GM20000 (cell line): ENCODE measurements around the gene GIMAP7.
"Not testable (repeated sequence)": the region's sequence is repeated elsewhere in the genome, so short reads cannot be mapped to it uniquely, and the experiment has no call there.

ENCODE experiments used
- DNase-seq: peaks from one replicate; pipeline ENCODE4 v3.0.0; 2012; ENCODE audit warnings: low spot score
- TF ChIP-seq, protein P1 (sequence below): IDR thresholded peaks from 2 replicates; pipeline ENCODE4 v1.5.1; 2012; ENCODE audit warnings: mild to moderate bottlenecking, control low read depth; ENCODE audit errors: extremely low read depth, missing control alignments

The GIMAP7 gene

DNA sequence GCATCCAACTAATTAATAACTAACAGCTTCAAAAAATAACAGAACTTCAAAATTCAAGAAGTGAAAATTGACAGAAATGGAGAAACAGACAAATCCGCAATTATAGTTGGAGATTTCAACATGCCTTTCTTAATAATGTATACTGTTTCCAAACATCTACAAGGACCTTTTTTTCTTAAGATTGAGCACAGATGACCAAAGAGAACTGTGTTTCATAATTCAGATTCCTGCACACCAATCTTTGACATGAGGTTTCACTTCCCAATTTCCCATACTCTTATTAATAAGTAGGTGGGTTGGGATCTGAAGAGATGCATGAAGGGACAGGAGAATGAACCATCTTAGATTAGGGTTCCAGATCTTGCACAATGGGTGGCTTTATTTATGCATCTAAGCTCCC, 24.9 kb upstream of the GIMAP7 start:
- DNase-seq = no peak
- TF ChIP-seq, protein P1, sequence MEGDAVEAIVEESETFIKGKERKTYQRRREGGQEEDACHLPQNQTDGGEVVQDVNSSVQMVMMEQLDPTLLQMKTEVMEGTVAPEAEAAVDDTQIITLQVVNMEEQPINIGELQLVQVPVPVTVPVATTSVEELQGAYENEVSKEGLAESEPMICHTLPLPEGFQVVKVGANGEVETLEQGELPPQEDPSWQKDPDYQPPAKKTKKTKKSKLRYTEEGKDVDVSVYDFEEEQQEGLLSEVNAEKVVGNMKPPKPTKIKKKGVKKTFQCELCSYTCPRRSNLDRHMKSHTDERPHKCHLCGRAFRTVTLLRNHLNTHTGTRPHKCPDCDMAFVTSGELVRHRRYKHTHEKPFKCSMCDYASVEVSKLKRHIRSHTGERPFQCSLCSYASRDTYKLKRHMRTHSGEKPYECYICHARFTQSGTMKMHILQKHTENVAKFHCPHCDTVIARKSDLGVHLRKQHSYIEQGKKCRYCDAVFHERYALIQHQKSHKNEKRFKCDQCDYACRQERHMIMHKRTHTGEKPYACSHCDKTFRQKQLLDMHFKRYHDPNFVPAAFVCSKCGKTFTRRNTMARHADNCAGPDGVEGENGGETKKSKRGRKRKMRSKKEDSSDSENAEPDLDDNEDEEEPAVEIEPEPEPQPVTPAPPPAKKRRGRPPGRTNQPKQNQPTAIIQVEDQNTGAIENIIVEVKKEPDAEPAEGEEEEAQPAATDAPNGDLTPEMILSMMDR = no peak

DNA sequence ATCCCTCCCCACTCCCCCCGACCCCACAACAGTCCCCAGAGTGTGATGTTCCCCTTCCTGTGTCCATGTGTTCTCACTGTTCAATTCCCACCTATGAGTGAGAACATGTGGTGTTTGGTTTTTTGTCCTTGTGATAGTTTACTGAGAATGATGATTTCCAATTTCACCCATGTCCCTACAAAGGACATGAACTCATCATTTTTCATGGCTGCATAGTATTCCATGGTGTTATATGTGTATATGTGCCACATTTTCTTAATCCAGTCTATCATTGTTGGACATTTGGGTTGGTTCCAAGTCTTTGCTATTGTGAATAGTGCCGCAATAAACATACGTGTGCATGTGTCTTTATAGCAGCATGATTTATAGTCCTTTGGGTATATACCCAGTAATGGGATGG, 21.2 kb upstream of the GIMAP7 start:
- DNase-seq = not testable (repeated sequence)

DNA sequence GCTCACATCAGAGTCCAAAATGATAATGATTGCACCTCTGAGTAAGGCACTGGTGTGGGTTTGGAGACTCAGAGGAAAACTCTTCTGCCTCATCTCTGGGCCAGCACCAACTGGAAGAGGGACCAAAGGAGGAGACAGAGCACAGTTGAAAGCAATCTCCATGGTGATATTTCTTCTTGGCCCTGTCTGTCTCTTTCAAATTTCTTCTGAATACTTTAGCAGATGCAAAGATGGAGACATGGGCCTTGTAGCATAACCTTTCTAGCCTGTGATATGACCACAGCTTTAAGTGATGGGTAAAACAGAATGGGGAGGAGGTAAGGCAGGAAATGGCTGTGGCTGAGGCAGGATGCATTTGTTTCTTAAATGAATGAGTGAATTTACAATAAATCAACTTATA, 12.2 kb upstream of the GIMAP7 start:
- TF ChIP-seq, protein P1 = no peak
- DNase-seq = no peak

DNA sequence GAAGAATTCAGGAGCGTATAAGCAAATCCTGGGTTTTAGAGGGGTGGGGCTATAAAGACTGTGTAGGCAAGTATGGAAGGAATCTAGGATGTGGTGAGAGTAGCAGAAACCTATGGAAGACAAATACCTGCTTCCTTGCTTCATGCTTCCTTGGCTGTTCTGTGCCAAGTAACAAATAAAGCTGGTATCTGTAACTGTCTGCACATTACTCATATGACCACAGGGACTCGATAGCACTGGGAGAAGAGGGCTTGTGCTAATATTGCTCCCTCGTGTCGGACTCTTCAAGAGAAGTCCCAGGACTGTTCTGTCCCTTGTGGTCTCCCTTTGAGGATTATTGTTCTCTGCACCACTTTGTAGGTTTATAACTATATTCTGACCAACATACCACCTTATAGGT, 11.5 kb upstream of the GIMAP7 start:
- TF ChIP-seq, protein P1 = no peak

DNA sequence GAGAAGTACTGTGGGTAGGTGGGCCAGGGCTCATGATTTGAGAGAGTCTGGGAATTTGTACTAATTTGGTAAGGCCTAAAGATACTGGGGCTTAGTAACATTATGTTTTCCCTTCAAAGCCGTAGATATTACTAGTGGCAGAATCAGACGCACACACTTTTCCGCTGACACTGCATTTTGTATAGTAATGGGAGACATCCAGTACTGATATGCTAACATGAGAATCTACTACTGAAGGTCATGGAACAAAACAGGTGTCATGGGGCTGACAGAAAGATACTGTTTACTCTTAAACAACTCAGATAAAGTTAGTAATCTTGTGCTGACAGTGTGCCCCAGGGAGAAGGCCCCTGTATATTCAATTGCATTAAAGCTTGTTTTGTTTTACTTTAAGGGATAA, 11.1 kb upstream of the GIMAP7 start:
- no peak for DNase-seq
- TF ChIP-seq, protein P1 = no peak

More for the DNA sequence above, 11.5 kb upstream of the GIMAP7 start:
- no peak for DNase-seq

DNA sequence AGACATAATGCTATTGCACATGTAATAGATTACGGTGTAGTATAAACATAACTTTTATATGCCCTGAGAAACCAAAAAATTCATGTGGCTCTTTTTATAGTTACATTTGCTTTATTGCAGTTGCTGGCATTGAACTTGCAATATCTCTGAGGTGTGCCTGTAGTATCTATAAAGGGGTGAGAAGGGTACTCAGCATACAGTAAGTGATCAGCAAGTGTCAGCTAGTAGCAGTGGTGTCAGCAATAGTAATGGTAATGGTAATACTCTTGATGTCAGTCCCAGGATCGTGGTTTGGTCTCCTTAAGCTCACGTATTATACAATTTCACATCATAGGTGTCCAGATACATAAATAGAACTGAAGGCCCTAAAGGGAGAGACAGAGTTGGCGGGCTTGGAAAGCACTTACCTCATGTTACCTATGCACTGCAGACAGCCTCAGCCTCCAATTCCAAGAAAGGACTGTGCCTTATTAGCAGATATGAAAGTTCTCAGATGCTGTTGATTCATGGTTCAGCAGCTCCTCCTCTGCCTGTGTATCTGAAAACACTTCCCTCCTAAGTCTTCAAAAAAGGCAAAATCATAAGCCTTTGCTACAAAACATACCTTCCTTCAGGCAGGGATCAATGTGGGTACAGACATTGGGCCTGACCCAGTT, 6.6 kb upstream of the GIMAP7 start:
- DNase-seq = no peak
- TF ChIP-seq, protein P1 = no peak

DNA sequence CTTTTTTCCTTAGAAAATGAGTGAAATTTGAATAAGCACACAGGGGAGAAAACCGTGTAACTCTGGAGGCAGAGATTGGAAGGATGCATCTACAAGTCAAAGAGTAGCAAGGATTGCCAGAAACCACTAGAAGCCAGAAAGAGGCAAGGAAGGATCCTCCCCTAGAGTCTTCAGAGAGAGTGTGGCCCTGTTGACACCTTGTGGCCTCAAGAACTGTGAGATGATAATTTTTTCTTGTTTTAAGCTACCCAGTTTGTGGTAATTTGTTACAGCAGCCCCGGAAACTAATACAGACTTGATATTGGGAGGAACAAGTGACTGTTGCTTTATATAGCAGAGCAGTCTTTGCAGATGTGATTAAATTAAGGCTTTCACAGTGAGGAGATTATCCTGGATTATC, 3.6 kb upstream of the GIMAP7 start:
- TF ChIP-seq, protein P1 = no peak
- no peak for DNase-seq

DNA sequence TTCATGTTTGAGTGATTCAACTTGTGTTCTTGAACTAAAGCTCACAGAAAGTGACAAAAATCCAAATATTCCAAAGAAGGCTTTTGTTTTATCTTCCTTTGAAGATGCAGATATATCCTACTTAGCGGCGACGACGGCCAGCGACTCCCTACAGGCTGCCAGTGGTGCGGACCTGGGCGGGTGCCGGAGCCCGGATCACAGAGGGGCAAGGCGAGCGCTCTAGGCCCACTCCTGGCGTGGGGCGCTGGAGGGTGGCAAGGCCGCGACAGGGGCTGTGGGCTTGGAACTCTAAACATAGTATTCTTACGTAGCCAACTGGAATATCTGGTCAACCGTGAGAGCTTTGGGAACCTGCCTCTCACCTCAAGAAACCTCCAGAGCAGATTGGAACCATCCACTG, 914 bp upstream of the GIMAP7 start:
- TF ChIP-seq, protein P1 = no peak
- DNase-seq = no peak
